ENCODE data around the gene PRR23A.
"Not testable (repeated sequence)": the region's sequence is repeated elsewhere in the genome, so short reads cannot be mapped to it uniquely, and the experiment has no call there.

The PRR23A gene

GRCh38 chr3:139006051-139006716 lies at the start of gene PRR23A:
Gene PRR23A (minus strand): TSS chr3:139006268. CDS start chr3:139006268, 0 bp downstream.
- no peak for DNase-seq (ENCODE audit: low read depth in 2 of 2, low spot score in 1 of 2)

GRCh38 chr3:139052802-139053600 lies 46.9 kb upstream of the PRR23A start:
- DNase-seq (ENCODE audit: low read depth in 2 of 2, low spot score in 1 of 2): no peak

GRCh38 chr3:139044366-139045210 lies 38.5 kb upstream of the PRR23A start, which contains the start of gene PRR23C:
Gene PRR23C (minus strand): TSS chr3:139044892. CDS start chr3:139044620, 272 bp downstream.
- no peak for DNase-seq (ENCODE audit: low read depth in 2 of 2, low spot score in 1 of 2)

GRCh38 chr3:139043554-139044365 lies 37.7 kb upstream of the PRR23A start:
- DNase-seq (ENCODE audit: low read depth in 2 of 2, low spot score in 1 of 2): no peak

- DNase-seq (ENCODE audit: low read depth in 2 of 2, low spot score in 1 of 2): no peak
These were observed 31.4 kb upstream of the PRR23A start for GRCh38 chr3:139037478-139037877.

GRCh38 chr3:139032326-139033002 lies 26.4 kb upstream of the PRR23A start:
- no peak for DNase-seq (ENCODE audit: low read depth in 2 of 2, low spot score in 1 of 2)

- DNase-seq (ENCODE audit: low read depth in 2 of 2, low spot score in 1 of 2): not testable (repeated sequence)
These were observed 24.5 kb upstream of the PRR23A start for GRCh38 chr3:139030576-139030975.

- DNase-seq (ENCODE audit: low read depth in 2 of 2, low spot score in 1 of 2): no peak
These were observed 18.9 kb upstream of the PRR23A start for GRCh38 chr3:139024968-139025367.

- no peak for DNase-seq (ENCODE audit: low read depth in 2 of 2, low spot score in 1 of 2)
These were observed 14.8 kb upstream of the PRR23A start, which contains the start of gene PRR23B for GRCh38 chr3:139020868-139021234. Gene PRR23B (minus strand): TSS chr3:139020926. CDS start chr3:139020661, 265 bp downstream.

- DNase-seq (ENCODE audit: low read depth in 2 of 2, low spot score in 1 of 2): no peak
These were observed 14.2 kb upstream of the PRR23A start for GRCh38 chr3:139020036-139020867.

GRCh38 chr3:139016430-139017048 lies 10.5 kb upstream of the PRR23A start:
- no peak for DNase-seq (ENCODE audit: low read depth in 2 of 2, low spot score in 1 of 2)

GRCh38 chr3:139005356-139005993 lies 593 bp downstream of the PRR23A start:
- no peak for DNase-seq (ENCODE audit: low read depth in 2 of 2, low spot score in 1 of 2)

- no peak for DNase-seq (ENCODE audit: low read depth in 2 of 2, low spot score in 1 of 2)
These were observed 10.4 kb downstream of the PRR23A start for GRCh38 chr3:138995706-138996105.

GRCh38 chr3:138987181-138987580 lies 18.9 kb downstream of the PRR23A start:
- DNase-seq (ENCODE audit: low read depth in 2 of 2, low spot score in 1 of 2): no peak

GRCh38 chr3:138985932-138986331 lies 20.1 kb downstream of the PRR23A start:
- no peak for DNase-seq (ENCODE audit: low read depth in 2 of 2, low spot score in 1 of 2)

GRCh38 chr3:138984816-138985215 lies 21.3 kb downstream of the PRR23A start:
- DNase-seq (ENCODE audit: low read depth in 2 of 2, low spot score in 1 of 2): no peak

GRCh38 chr3:138976047-138976446 lies 30.0 kb downstream of the PRR23A start:
- no peak for DNase-seq (ENCODE audit: low read depth in 2 of 2, low spot score in 1 of 2)

- no peak for DNase-seq (ENCODE audit: low read depth in 2 of 2, low spot score in 1 of 2)
These were observed 30.7 kb downstream of the PRR23A start for GRCh38 chr3:138975351-138975750.

All from stimulated activated CD8-positive, alpha-beta memory T cell treated with anti-CD3 and anti-CD28 coated beads, Interleukin-4, amount 100 ng/mL, for 4 hours (primary cell).